HCT116 (cell line): ENCODE measurements around the gene MIA. TPM values are rescaled to one million over a fixed set of nuclear protein-coding genes. Genes with fewer than 3 reads are reported as not detected.

Experiments
- ATAC-seq: fragments of 200-7000 bp; cut with Tn5 transposase; 2 replicates; pipeline ENCODE4 v1.9.1; 2020; ENCODE audit warnings: mild to moderate bottlenecking, moderate library complexity
- BruUV-seq: library from RNA; stranded (reverse); fragments of 400-500 nt; replicated peaks from 2 replicates; lab custom pipeline; 2021; lab: Mats Ljungman, UMichigan
- CTCF ChIA-PET: fragments of 300-600 bp; sonication (Branson Sonifier 250); formaldehyde crosslinking; loops from one replicate; lab custom pipeline; 2021; ENCODE audit warnings: antibody characterized with exemption; lab: Charles Lee
- POLR2A ChIA-PET: fragments of 300-600, 350-600 bp; sonication (Branson Sonifier 250); formaldehyde crosslinking; loops from one replicate; lab custom pipeline; 2021; ENCODE audit warnings: antibody characterized with exemption; lab: Charles Lee
- RAD21 ChIA-PET, 2 experiments: fragments of 300-600 bp; sonication (Branson Sonifier 250); formaldehyde crosslinking; loops; one replicate each; lab custom pipeline; 2023; ENCODE audit warnings: low total read pairs in 2 of 2; ENCODE audit not compliant: uncharacterized antibody in 2 of 2, unreplicated experiment in 2 of 2, low non-redundant PET in 1 of 2; lab: Charles Lee
- DNase-seq: peaks from one replicate; pipeline ENCODE4 v3.0.0-alpha.2; 2010; ENCODE audit warnings: low read depth, low spot score
- H2AFZ ChIP-seq: fragments of 200-600 bp; shearing (Covaris generic), sonication (generic); 2 replicates; pipeline ENCODE4 v1.6.1; 2017; ENCODE audit warnings: low read depth, mixed run types, mixed read lengths, antibody characterized with exemption, low read length; ENCODE audit not compliant: poor library complexity, severe bottlenecking
- H3K27ac ChIP-seq: 2 replicates; pipeline ENCODE4 v1.5.1; 2012; ENCODE audit warnings: low read depth, low read length
- H3K27me3 ChIP-seq: fragments of 200-600 bp; sonication (generic); 2 replicates; pipeline ENCODE4 v1.6.1; 2016; ENCODE audit warnings: mixed run types, low read length, mixed read lengths; ENCODE audit not compliant: insufficient read depth
- H3K36me3 ChIP-seq, 2 experiments: fragments of 200-500 bp in 1 of 2; fragments of 200-600 bp in 1 of 2; sonication (Bioruptor generic) in 1 of 2; sonication (generic) in 1 of 2; 2 replicates each; pipeline versions ENCODE4 v1.5.1 to v1.6.1; 2014 to 2016; ENCODE audit warnings: low read length in 2 of 2, inconsistent platforms in 1 of 2, mixed read lengths in 1 of 2, mixed run types in 1 of 2; ENCODE audit not compliant: insufficient read depth in 2 of 2, control insufficient read depth in 1 of 2
- H3K4me1 ChIP-seq, 2 experiments: fragments of 200-600 bp in 1 of 2; sonication (generic) in 1 of 2; 2 replicates each; pipeline versions ENCODE4 v1.5.1 to v1.6.1; 2012 to 2017; ENCODE audit warnings: low read length in 2 of 2, inconsistent platforms in 1 of 2, mild to moderate bottlenecking in 1 of 2, mixed read lengths in 1 of 2, mixed run types in 1 of 2, moderate library complexity in 1 of 2; ENCODE audit not compliant: insufficient read depth in 2 of 2, control insufficient read depth in 1 of 2
- H3K4me2 ChIP-seq: fragments of 200-600 bp; sonication (generic); 2 replicates; pipeline ENCODE4 v1.6.1; 2017; ENCODE audit warnings: mixed run types, low read length, mixed read lengths
- H3K4me3 ChIP-seq, 2 experiments: fragments of 200-600 bp in 1 of 2; sonication (generic) in 1 of 2; replicated peaks in 1 of 2; 2 replicates each; pipeline ENCODE4 v1.5.1; 2011 to 2016; ENCODE audit warnings: low read length in 2 of 2, control low read depth in 1 of 2, low read depth in 1 of 2, mild to moderate bottlenecking in 1 of 2, mixed read lengths in 1 of 2, mixed run types in 1 of 2
- H3K79me2 ChIP-seq: fragments of 200-600 bp; sonication (generic); 2 replicates; pipeline ENCODE4 v1.6.1; 2017; ENCODE audit warnings: mild to moderate bottlenecking, mixed run types, low read length, moderate library complexity, mixed read lengths; ENCODE audit not compliant: insufficient read depth
- H3K9ac ChIP-seq: fragments of 200-600 bp; sonication (generic); 2 replicates; pipeline ENCODE4 v1.6.1; 2016; ENCODE audit warnings: low read length, mixed read lengths
- H3K9me2 ChIP-seq: fragments of 200-600 bp; sonication (generic), shearing (Covaris generic); 2 replicates; pipeline ENCODE4 v1.6.1; 2017; ENCODE audit warnings: mixed run types, mild to moderate bottlenecking, moderate library complexity; ENCODE audit not compliant: insufficient read depth
- H3K9me3 ChIP-seq, 2 experiments: fragments of 200-500 bp in 1 of 2; fragments of 200-600 bp in 1 of 2; sonication (Bioruptor generic) in 1 of 2; sonication (generic) in 1 of 2; 2 replicates each; pipeline ENCODE4 v1.6.1; 2014 to 2017; ENCODE audit warnings: low read length in 2 of 2, mixed read lengths in 2 of 2, inconsistent platforms in 1 of 2, low read depth in 1 of 2, mild to moderate bottlenecking in 1 of 2, mixed run types in 1 of 2, moderate library complexity in 1 of 2; ENCODE audit not compliant: control insufficient read depth in 1 of 2, insufficient read depth in 1 of 2
- H4K20me1 ChIP-seq: fragments of 200-600 bp; sonication (generic), shearing (Covaris generic); 2 replicates; pipeline ENCODE4 v1.6.1; 2017; ENCODE audit warnings: mixed run types, mild to moderate bottlenecking, moderate library complexity; ENCODE audit not compliant: insufficient read depth
- ATF3 ChIP-seq: IDR thresholded peaks from 2 replicates; pipeline ENCODE4 v1.6.1; 2012
- CTCF ChIP-seq, 3 experiments: fragments of 200-600 bp in 1 of 3; sonication (generic) in 1 of 3; IDR thresholded peaks in 2 of 3; conservative IDR thresholded peaks in 1 of 3; 2 replicates each; pipeline ENCODE4 v1.5.1; 2012 to 2017; ENCODE audit warnings: low read depth in 2 of 3, low read length in 2 of 3, antibody characterized with exemption in 1 of 3, borderline replicate concordance in 1 of 3, control low read depth in 1 of 3, mild to moderate bottlenecking in 1 of 3, mixed read lengths in 1 of 3, mixed run types in 1 of 3, moderate library complexity in 1 of 3; ENCODE audit not compliant: insufficient read depth in 1 of 3
- EGR1 ChIP-seq: IDR thresholded peaks from 2 replicates; pipeline ENCODE4 v1.6.1; 2012; ENCODE audit warnings: low read depth
- JUND ChIP-seq: IDR thresholded peaks from 2 replicates; pipeline ENCODE4 v1.6.1; 2012
- POLR2AphosphoS5 ChIP-seq: IDR thresholded peaks from 2 replicates; pipeline ENCODE4 v1.6.1; 2011; ENCODE audit warnings: mild to moderate bottlenecking, low read depth, low read length, moderate library complexity
- RAD21 ChIP-seq: IDR thresholded peaks from 2 replicates; pipeline ENCODE4 v1.6.1; 2012; ENCODE audit warnings: low read depth, mild to moderate bottlenecking
- SP1 ChIP-seq: IDR thresholded peaks from 2 replicates; pipeline ENCODE4 v1.6.1; 2012; ENCODE audit warnings: low read depth
- SRF ChIP-seq: IDR thresholded peaks from 2 replicates; pipeline ENCODE4 v1.6.1; 2012; ENCODE audit warnings: low read depth
- TCF7L2 ChIP-seq: IDR thresholded peaks from 2 replicates; pipeline ENCODE4 v1.7.0; 2011; ENCODE audit warnings: borderline replicate concordance, inconsistent platforms; ENCODE audit not compliant: insufficient read depth, insufficient read length; ENCODE audit errors: extremely low read depth
- intact Hi-C: fragments of 100-400 bp; cut with micrococcal nuclease; formaldehyde crosslinking; loops from 2 replicates; pipeline ENCODE4 v1.10.0; 2022
- total RNA-seq: library from RNA; stranded (reverse); gene quantifications from one replicate; pipeline ENCODE4 v1.2.1, GENCODE V29; 2021; ENCODE audit not compliant: unreplicated experiment

Gene MIA
- total RNA-seq, 1 experiment from 2014 or later = 1.4 TPM

GRCh38 chr19:40745402-40745780, 29.9 kb upstream of the MIA start:
- Histone ChIP-seq H3K9me2 (no peaks in the 10 kb centered on the region), H3K4me3 (no peak overlapping the region), H3K9me3 (no peaks in the 10 kb centered on the region), H4K20me1 (no peaks in the 10 kb centered on the region), H3K79me2 (no peaks in the 10 kb centered on the region; the same call in 1 of the 2 replicates), H3K27ac (no peak overlapping the region), H3K36me3 (no peaks in the 10 kb centered on the region), H2AFZ (no peak overlapping the region), H3K4me1 (peaks cover 20 to 24% of the 10 kb centered on the region in 2 experiments; a peak in 3 of 4 replicates), H3K9ac (no peak overlapping the region), H3K27me3 (no peaks in the 10 kb centered on the region), H3K4me2 (no peak overlapping the region)
- intact Hi-C loops = no loop called here
- DNase-seq (no peak), ATAC-seq (no peak)
- CTCF ChIA-PET = interaction anchor here (0.9 to 1.6 kb wide), 4 partner anchors 53 to 399 kb away, joined by 3 to 4 read pairs (median 3); partner anchors contain the start of gene EGLN2
- RAD21 ChIA-PET = no interaction called here
- TF ChIP-seq RAD21 (no peak), TCF7L2 (no peak), JUND (no peak), ATF3 (no peak), SP1 (no peak), SRF (no peak), CTCF (IDR thresholded peaks at IDR 0.05 in 2 of 3, conservative IDR thresholded peaks at IDR 0.05 in 1 of 3; ENCODE audit: borderline replicate concordance in 1 of 3, insufficient read depth in 1 of 3, low read depth in 2 of 3, low read length in 2 of 3) (no peak), EGR1 (no peak), POLR2AphosphoS5 (no peak)
- POLR2A ChIA-PET = no interaction called here
- BruUV-seq = no TSS peak
